ENCODE results near the gene PROSER1. TPM values are rescaled to one million over a fixed set of nuclear protein-coding genes. Genes with fewer than 3 reads are reported as not detected.
A peak's percentile ranks its signal among the peaks of the same experiment; 100 is the strongest.

Gene PROSER1
- total RNA-seq, 1 experiment from 2014 or later = 94.6 TPM

GRCh38 chr13:39037880-39038568, at the start of gene PROSER1, which contains the start of gene NHLRC3 (continued):
- TF ChIP-seq ZNF219 (CRISPR knock-in tag; IDR thresholded peaks at IDR 0.05; ENCODE audit: borderline replicate concordance) (no peak), FOXP1 (CRISPR knock-in tag; IDR thresholded peaks at IDR 0.05; ENCODE audit: borderline replicate concordance) (no peak), FOXJ3 (CRISPR knock-in tag; IDR thresholded peaks at IDR 0.05; ENCODE audit: borderline replicate concordance) (no peak), MYBL2 (CRISPR knock-in tag; IDR thresholded peaks at IDR 0.05) (peak; percentile 51), ZNF671 (CRISPR knock-in tag; IDR thresholded peaks at IDR 0.05) (no peak), PREB (CRISPR knock-in tag; IDR thresholded peaks at IDR 0.05; ENCODE audit: borderline replicate concordance) (peak; percentile 70; the same call in 1 of the 2 replicates), MXD4 (CRISPR knock-in tag; IDR thresholded peaks at IDR 0.05; ENCODE audit: borderline replicate concordance) (no peak), EMX1 (CRISPR knock-in tag; IDR thresholded peaks at IDR 0.05) (no peak), ATF1 (CRISPR knock-in tag; IDR thresholded peaks at IDR 0.05) (no peak), ZNF423 (CRISPR knock-in tag; IDR thresholded peaks at IDR 0.05) (no peak), OVOL2 (CRISPR knock-in tag; IDR thresholded peaks at IDR 0.05; ENCODE audit: borderline replicate concordance) (no peak), HMGA2 (CRISPR knock-in tag; IDR thresholded peaks at IDR 0.05) (peak; percentile 21; the same call in 1 of the 2 replicates), USF1 (CRISPR knock-in tag; IDR thresholded peaks at IDR 0.05) (peak; percentile 77), FOXP4 (CRISPR knock-in tag; IDR thresholded peaks at IDR 0.05) (no peak; the same call in 1 of the 2 replicates), IRF1 (CRISPR knock-in tag; IDR thresholded peaks at IDR 0.05) (no peak), ATF6 (CRISPR knock-in tag; IDR thresholded peaks at IDR 0.05) (no peak), RELA (CRISPR knock-in tag; IDR thresholded peaks at IDR 0.05; ENCODE audit: borderline replicate concordance) (peak; percentile 47; the same call in 1 of the 2 replicates), NFE2L1 (CRISPR knock-in tag; IDR thresholded peaks at IDR 0.05) (0 out of 2 replicates have a peak, but pooled peaks have one; percentile 69), TEAD1 (CRISPR knock-in tag; IDR thresholded peaks at IDR 0.05) (peak; percentile 81), AFF4 (CRISPR knock-in tag; IDR thresholded peaks at IDR 0.05; ENCODE audit: borderline replicate concordance) (no peak), NFATC4 (CRISPR knock-in tag; IDR thresholded peaks at IDR 0.05) (no peak), MAX (CRISPR knock-in tag; IDR thresholded peaks at IDR 0.05) (peak; percentile 92), ZNF532 (CRISPR knock-in tag; IDR thresholded peaks at IDR 0.05; ENCODE audit: borderline replicate concordance) (no peak; the same call in 1 of the 2 replicates), CBFB (CRISPR knock-in tag; IDR thresholded peaks at IDR 0.05; ENCODE audit: low read depth) (no peak)
